ENCODE results near the gene PPP1R18.
"Not testable (repeated sequence)": the region's sequence is repeated elsewhere in the genome, so short reads cannot be mapped to it uniquely, and the experiment has no call there.

The PPP1R18 gene

DNA sequence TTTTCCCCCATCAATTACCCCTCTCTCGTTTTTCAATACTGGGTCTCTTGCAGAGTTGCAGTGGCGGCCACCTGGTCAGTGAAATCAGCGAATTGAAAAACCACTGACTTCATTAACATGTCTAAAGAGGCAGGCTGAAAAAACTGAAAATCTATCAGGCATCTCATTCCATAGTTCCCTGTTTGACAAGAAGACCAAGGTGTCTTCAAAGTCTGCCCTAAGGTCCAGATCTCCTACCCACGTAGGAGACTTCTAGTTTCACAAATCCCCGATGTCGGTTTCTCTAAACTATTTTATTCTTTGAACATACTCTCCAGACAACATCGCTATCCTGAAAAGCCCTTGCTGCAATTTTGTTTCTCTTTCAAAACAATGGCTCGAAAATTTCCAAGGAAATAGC is 32.9 kb upstream of the PPP1R18 start:
- H3K4me3 ChIP-seq (ENCODE audit: low read depth, low read length): peak overlapping the region; percentile 100
- peaks cover 40% of the 10 kb centered on the region for H3K36me3 ChIP-seq
- TF ChIP-seq, protein P1, sequence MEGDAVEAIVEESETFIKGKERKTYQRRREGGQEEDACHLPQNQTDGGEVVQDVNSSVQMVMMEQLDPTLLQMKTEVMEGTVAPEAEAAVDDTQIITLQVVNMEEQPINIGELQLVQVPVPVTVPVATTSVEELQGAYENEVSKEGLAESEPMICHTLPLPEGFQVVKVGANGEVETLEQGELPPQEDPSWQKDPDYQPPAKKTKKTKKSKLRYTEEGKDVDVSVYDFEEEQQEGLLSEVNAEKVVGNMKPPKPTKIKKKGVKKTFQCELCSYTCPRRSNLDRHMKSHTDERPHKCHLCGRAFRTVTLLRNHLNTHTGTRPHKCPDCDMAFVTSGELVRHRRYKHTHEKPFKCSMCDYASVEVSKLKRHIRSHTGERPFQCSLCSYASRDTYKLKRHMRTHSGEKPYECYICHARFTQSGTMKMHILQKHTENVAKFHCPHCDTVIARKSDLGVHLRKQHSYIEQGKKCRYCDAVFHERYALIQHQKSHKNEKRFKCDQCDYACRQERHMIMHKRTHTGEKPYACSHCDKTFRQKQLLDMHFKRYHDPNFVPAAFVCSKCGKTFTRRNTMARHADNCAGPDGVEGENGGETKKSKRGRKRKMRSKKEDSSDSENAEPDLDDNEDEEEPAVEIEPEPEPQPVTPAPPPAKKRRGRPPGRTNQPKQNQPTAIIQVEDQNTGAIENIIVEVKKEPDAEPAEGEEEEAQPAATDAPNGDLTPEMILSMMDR (IDR thresholded peaks at IDR 0.05; ENCODE audit: low read depth, low read length): no peak
- peaks cover 6% of the 10 kb centered on the region for H3K9me3 ChIP-seq (ENCODE audit: severe bottlenecking)
- DNase-seq: no peak
- peak overlapping the region; percentile 98 for H3K27ac ChIP-seq
- no peaks in the 10 kb centered on the region for H3K27me3 ChIP-seq (ENCODE audit: insufficient read depth, low read depth, severe bottlenecking)

DNA sequence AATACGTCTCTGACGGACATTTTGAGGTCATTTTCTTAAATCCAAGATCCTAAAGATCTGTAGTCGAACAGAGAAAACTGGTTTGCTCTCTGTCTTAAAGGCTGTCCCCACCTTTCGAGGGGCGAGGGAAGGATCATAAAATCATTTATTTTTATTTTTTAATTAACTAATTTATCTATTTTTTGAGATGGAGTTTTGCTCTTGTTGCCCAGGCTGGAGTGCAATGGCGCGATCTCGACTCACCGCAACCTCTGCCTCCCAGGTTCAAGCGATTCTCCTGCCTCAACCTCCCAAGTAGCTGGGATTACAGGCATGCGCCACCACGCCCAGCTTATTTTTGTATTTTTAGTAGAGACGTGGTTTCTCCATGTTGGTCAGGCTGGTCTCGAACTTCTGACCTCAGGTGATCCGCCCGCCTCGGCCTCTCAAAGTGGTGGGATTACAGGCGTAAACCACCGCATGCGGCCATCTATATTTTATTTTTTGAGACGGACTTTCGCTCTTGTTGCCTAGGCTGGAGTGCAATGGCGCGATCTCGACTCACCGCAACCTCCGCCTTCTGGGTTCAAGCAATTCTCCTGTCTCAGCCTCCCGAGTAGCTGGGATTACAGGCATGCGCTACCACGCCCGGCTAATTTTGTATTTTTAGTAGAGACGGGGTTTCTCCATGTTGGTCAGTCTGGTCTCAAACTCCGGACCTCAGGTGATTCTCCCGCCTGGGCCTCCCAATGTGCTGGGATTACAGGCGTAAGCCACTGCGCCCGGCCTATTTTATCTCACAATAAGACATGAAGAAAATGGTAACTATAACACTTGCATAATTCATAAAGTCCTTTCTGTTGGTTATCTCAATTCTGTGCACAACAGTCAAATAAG is 31.6 kb upstream of the PPP1R18 start:
- H3K27me3 ChIP-seq (ENCODE audit: insufficient read depth, low read depth, severe bottlenecking); H3K9me3 ChIP-seq (ENCODE audit: severe bottlenecking); DNase-seq: not testable (repeated sequence)
- peak overlapping the region; percentile 56 for H3K27ac ChIP-seq
- peak overlapping the region; percentile 25 for H3K4me3 ChIP-seq (ENCODE audit: low read depth, low read length)
- H3K36me3 ChIP-seq: peaks cover 27% of the 10 kb centered on the region

DNA sequence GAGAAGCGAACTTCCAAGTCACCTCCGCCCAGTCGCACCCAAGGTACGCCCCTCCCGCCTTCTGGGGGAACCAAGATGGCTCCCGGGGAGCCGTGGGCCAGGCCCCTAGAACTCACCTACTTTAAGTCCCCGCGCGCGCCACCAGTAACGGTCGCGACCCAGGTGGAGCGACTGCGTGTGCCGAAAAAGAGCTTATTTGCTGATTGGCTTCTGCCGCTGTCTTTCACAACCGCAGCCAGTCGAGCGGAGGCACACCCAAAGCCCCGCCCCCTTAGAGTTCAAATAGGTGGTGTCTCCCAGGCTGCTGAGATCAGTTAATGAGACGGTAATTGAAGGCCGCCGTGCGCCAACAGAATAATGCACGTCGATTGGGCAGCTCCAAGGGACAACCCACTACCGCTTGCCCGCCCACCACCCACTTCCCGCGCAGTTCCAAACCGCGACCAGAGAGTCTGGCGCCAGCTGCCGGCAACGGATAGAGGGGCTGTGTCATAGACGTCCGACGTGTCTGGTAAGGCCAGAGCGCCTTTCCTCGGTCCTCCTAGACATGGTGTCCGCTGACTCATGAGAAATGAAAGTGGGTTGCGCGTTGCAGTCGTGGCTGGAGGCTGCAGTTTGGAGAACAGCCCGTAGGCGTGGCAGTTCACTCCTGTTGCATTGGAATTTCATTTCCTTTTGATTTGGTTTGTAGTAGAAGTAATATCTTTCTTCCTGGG is 30.8 kb upstream of the PPP1R18 start, which contains the start of gene MDC1:
Gene MDC1, minus strand, starts transcription at position 153 of the 716 bp plus-strand sequence. CDS start 2,106 bp downstream, outside the sequence.
- DNase-seq: peak; percentile 91
- H3K27ac ChIP-seq: peak within 1 kb of the TSS; percentile 70
- H3K9me3 ChIP-seq (ENCODE audit: severe bottlenecking): peaks cover 6% of the 10 kb centered on the region
- H3K4me3 ChIP-seq (ENCODE audit: low read depth, low read length): peak within 1 kb of the TSS; percentile 37
- H3K27me3 ChIP-seq (ENCODE audit: insufficient read depth, low read depth, severe bottlenecking): no peaks in the 10 kb centered on the region
- TF ChIP-seq, protein P1 (IDR thresholded peaks at IDR 0.05; ENCODE audit: low read depth, low read length): no peak
- peaks cover 19% of the 10 kb centered on the region for H3K36me3 ChIP-seq

GRCh38 chr6:30716879-30717128 is 30.4 kb upstream of the PPP1R18 start:
- Histone ChIP-seq H3K9me3 (ENCODE audit: severe bottlenecking) (peaks cover 6% of the 10 kb centered on the region), H3K27me3 (ENCODE audit: insufficient read depth, low read depth, severe bottlenecking) (no peaks in the 10 kb centered on the region), H3K4me3 (ENCODE audit: low read depth, low read length) (peak overlapping the region; percentile 37), H3K27ac (peak overlapping the region; percentile 70), H3K36me3 (peaks cover 17% of the 10 kb centered on the region)
- DNase-seq: no peak
- TF ChIP-seq, protein P1 (IDR thresholded peaks at IDR 0.05; ENCODE audit: low read depth, low read length): no peak

DNA sequence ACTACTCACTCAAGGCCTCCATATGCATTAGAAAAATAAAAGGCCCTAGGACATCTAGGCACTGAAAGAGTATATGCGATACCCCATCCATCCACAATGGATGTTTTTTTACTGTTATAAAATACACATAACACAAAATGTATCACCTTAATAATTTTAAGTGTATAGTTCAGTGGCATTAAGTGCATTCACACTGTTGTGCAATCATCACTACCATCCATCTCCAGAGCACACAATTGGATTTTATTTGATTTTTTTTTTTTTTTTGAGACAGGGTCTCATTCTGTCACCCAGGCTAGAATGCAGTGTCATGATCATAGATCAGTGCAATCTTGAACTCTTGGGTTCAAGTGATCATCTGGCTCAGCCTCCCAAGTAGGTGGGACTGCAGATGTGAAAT is 27.8 kb upstream of the PPP1R18 start:
- Histone ChIP-seq H3K4me3 (ENCODE audit: low read depth, low read length) (no peak overlapping the region), H3K27me3 (ENCODE audit: insufficient read depth, low read depth, severe bottlenecking) (no peaks in the 10 kb centered on the region), H3K9me3 (ENCODE audit: severe bottlenecking) (peaks cover 6% of the 10 kb centered on the region), H3K27ac (no peak overlapping the region), H3K36me3 (peaks cover 7% of the 10 kb centered on the region)
- TF ChIP-seq, protein P1 (IDR thresholded peaks at IDR 0.05; ENCODE audit: low read depth, low read length): no peak
- DNase-seq: no peak

DNA sequence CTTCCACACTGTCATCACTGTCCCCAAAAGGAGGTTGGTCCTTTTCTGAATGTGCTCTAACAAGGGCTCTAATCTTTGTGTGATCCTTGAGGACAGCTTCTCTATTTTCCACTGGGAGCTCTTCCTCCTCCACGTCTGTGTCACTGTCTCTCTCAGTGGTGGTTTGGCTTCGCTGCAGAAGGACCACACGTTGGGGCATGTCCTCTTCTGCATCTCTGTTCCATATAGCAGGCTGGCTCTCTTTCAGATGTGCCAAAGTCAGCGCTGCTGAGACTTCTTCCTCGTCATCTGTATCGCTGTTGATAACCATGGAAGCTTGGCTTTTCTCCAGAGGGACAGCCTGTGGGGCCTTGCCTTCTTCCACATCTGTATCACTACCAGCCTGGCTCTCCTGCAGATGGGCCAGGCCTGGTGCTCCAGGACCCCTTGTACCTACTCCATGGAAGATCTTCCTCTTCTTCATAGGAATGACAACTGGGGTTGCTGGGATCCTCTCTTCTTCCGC is 26.0 kb upstream of the PPP1R18 start:
- peaks cover 4% of the 10 kb centered on the region for H3K9me3 ChIP-seq (ENCODE audit: severe bottlenecking)
- TF ChIP-seq, protein P1 (IDR thresholded peaks at IDR 0.05; ENCODE audit: low read depth, low read length): no peak
- no peak overlapping the region for H3K4me3 ChIP-seq (ENCODE audit: low read depth, low read length)
- DNase-seq: no peak
- no peak overlapping the region for H3K27ac ChIP-seq
- H3K36me3 ChIP-seq: peaks cover 7% of the 10 kb centered on the region
- no peaks in the 10 kb centered on the region for H3K27me3 ChIP-seq (ENCODE audit: insufficient read depth, low read depth, severe bottlenecking)

All from WERI-Rb-1 (cell line).